Epidermal melanocyte (primary cell): ENCODE measurements around the gene ST3GAL4.
"Not testable (repeated sequence)": the region's sequence is repeated elsewhere in the genome, so short reads cannot be mapped to it uniquely, and the experiment has no call there.

Experiments used
- DNase-seq: peaks from one replicate; pipeline ENCODE4 v3.0.0; 2011; ENCODE audit warnings: low spot score; ENCODE audit not compliant: insufficient read length

ST3GAL4 gene

GRCh38 chr11:126362879-126363655 lies 7.6 kb downstream of the ST3GAL4 start:
- DNase-seq, result no peak

GRCh38 chr11:126363706-126364248 lies 8.3 kb downstream of the ST3GAL4 start:
- DNase-seq, result no peak

GRCh38 chr11:126364735-126365134 lies 9.2 kb downstream of the ST3GAL4 start:
- not testable (repeated sequence) for DNase-seq

GRCh38 chr11:126365508-126365907 lies 10.0 kb downstream of the ST3GAL4 start:
- DNase-seq, result not testable (repeated sequence)

- no peak for DNase-seq
These were observed 10.8 kb downstream of the ST3GAL4 start for GRCh38 chr11:126366064-126366822.

GRCh38 chr11:126366823-126367654 lies 11.6 kb downstream of the ST3GAL4 start:
- not testable (repeated sequence) for DNase-seq

- DNase-seq, result not testable (repeated sequence)
These were observed 12.3 kb downstream of the ST3GAL4 start for GRCh38 chr11:126367806-126368205.

GRCh38 chr11:126368336-126369119 lies 13.0 kb downstream of the ST3GAL4 start:
- not testable (repeated sequence) for DNase-seq

- no peak for DNase-seq
These were observed 14.5 kb downstream of the ST3GAL4 start for GRCh38 chr11:126370016-126370415.

GRCh38 chr11:126371595-126371994 lies 16.1 kb downstream of the ST3GAL4 start:
- DNase-seq, result no peak

- DNase-seq, result not testable (repeated sequence)
These were observed 18.0 kb downstream of the ST3GAL4 start for GRCh38 chr11:126373389-126374066.

- DNase-seq, result not testable (repeated sequence)
These were observed 19.2 kb downstream of the ST3GAL4 start for GRCh38 chr11:126374562-126375300.

GRCh38 chr11:126375726-126376125 lies 20.2 kb downstream of the ST3GAL4 start:
- DNase-seq, result no peak

- DNase-seq, result no peak
These were observed 23.3 kb downstream of the ST3GAL4 start for GRCh38 chr11:126378763-126379162.

GRCh38 chr11:126380909-126381308 lies 25.4 kb downstream of the ST3GAL4 start:
- no peak for DNase-seq

- DNase-seq, result not testable (repeated sequence)
These were observed 26.5 kb downstream of the ST3GAL4 start for GRCh38 chr11:126381960-126382359.

GRCh38 chr11:126382641-126383040 lies 27.2 kb downstream of the ST3GAL4 start:
- not testable (repeated sequence) for DNase-seq

- no peak for DNase-seq
These were observed 28.2 kb downstream of the ST3GAL4 start for GRCh38 chr11:126383339-126384335.
